LNCaP clone FGC (cell line): ENCODE results near the gene ETFBKMT.
"Not testable (repeated sequence)": the region's sequence is repeated elsewhere in the genome, so short reads cannot be mapped to it uniquely, and the experiment has no call there.

ENCODE experiments used
- DNase-seq: peaks from one replicate; pipeline ENCODE4 v3.0.0-alpha.2; 2011; ENCODE audit warnings: low read depth
- H3K4me3 ChIP-seq: 2 replicates; pipeline ENCODE4 v1.5.1; 2011; ENCODE audit warnings: mild to moderate bottlenecking, low read depth, low read length, control low read depth
- CTCF ChIP-seq: IDR thresholded peaks from 2 replicates; pipeline ENCODE4 v1.5.1; 2012; ENCODE audit warnings: mild to moderate bottlenecking; ENCODE audit not compliant: control insufficient read depth, insufficient read depth; ENCODE audit errors: extremely low read depth

Gene ETFBKMT

GRCh38 chr12:31672521-31672920 lies 13.0 kb downstream of the ETFBKMT start:
- no peak overlapping the region for H3K4me3 ChIP-seq
- DNase-seq: no peak
- no peak for TF ChIP-seq CTCF

- TF ChIP-seq CTCF: peak; percentile 83
- DNase-seq: peak; percentile 72
- H3K4me3 ChIP-seq: no peak overlapping the region
Observed at GRCh38 chr12:31682136-31682962, 22.9 kb downstream of the ETFBKMT start.

GRCh38 chr12:31685801-31686200 lies 26.3 kb downstream of the ETFBKMT start:
- no peak for TF ChIP-seq CTCF
- DNase-seq: no peak
- no peak overlapping the region for H3K4me3 ChIP-seq

GRCh38 chr12:31687101-31687527 lies 27.6 kb downstream of the ETFBKMT start:
- no peak for DNase-seq
- TF ChIP-seq CTCF: no peak

GRCh38 chr12:31689921-31690320 lies 30.4 kb downstream of the ETFBKMT start:
- DNase-seq, H3K4me3 ChIP-seq: not testable (repeated sequence)

More at GRCh38 chr12:31687101-31687527, 27.6 kb downstream of the ETFBKMT start:
- H3K4me3 ChIP-seq: no peak overlapping the region

- no peak; the same call in 1 of the 2 replicates for TF ChIP-seq CTCF
Observed at GRCh38 chr12:31702047-31702446, 42.6 kb downstream of the ETFBKMT start.

GRCh38 chr12:31705621-31706020 lies 46.1 kb downstream of the ETFBKMT start:
- no peak for TF ChIP-seq CTCF
- no peak for DNase-seq
- H3K4me3 ChIP-seq: no peak overlapping the region

More at GRCh38 chr12:31702047-31702446, 42.6 kb downstream of the ETFBKMT start:
- no peak overlapping the region for H3K4me3 ChIP-seq
- no peak for DNase-seq

GRCh38 chr12:31708118-31708517 lies 48.6 kb downstream of the ETFBKMT start:
- not testable (repeated sequence) for DNase-seq, H3K4me3 ChIP-seq
